Measurements from ENCODE around the gene COQ3.

DNA sequence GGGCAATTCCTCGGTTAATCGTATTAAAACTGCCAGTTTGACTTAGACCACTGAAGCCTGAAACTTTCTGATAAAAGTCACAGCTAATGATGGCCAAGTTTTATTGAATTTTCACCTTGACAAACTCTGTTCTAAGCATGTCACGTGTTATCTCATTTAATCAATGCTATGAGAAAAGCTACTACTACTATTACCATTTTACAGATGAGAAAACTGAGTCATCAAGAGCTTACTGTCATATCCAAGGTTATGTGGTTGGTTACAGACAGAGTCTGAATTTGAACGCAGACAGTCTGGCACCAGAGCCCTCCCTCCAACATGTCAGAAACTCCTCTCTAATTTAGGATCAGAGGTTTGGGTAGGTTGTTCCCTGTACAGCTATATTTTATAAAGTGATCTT lies 48.8 kb downstream of the COQ3 start:
- no peak for TF ChIP-seq POLR2A (IDR thresholded peaks at IDR 0.05)
- no peak for TF ChIP-seq CTCF (IDR thresholded peaks at IDR 0.05)
- TF ChIP-seq POLR2AphosphoS5 (IDR thresholded peaks at IDR 0.05): no peak
